NCI-H460 (cell line): ENCODE measurements around the gene PNPLA6. TPM values are rescaled to one million over a fixed set of nuclear protein-coding genes. Genes with fewer than 3 reads are reported as not detected.

Experiments
- DNase-seq: peaks from one replicate; pipeline ENCODE4 v3.0.0-alpha.2; 2016; ENCODE audit warnings: low read depth; ENCODE audit errors: extremely low read depth
- small RNA-seq, 2 experiments: library from RNA; depleted of rRNA; stranded (forward); fragments of <200 nt; gene quantifications; one replicate each; pipeline ENCODE3, GENCODE V24; 2014
- total RNA-seq: library from RNA; depleted of rRNA; stranded (reverse); fragments of >200 nt; shearing (Covaris generic); gene quantifications from 2 replicates; pipeline ENCODE4 v1.2.3, GENCODE V29; 2014; rRNA removed

Gene PNPLA6
- total RNA-seq, 1 experiment from 2014 or later, result 45.5 TPM

GRCh38 chr19:7595466-7596133 is 60.1 kb downstream of the PNPLA6 start, which contains the start of gene CAMSAP3:
Gene CAMSAP3 (plus strand): TSS chr19:7595863. CDS start chr19:7596003, 140 bp downstream.
- DNase-seq, result peak; percentile 6

GRCh38 chr19:7596211-7596937 is 60.9 kb downstream of the PNPLA6 start:
- DNase-seq, result no peak

GRCh38 chr19:7597689-7598088 is 62.2 kb downstream of the PNPLA6 start:
- no peak for DNase-seq

GRCh38 chr19:7598180-7598579 is 62.7 kb downstream of the PNPLA6 start:
- DNase-seq, result no peak

- DNase-seq, result no peak
Observed at GRCh38 chr19:7600721-7601120, 65.2 kb downstream of the PNPLA6 start.

GRCh38 chr19:7602240-7602934 is 66.9 kb downstream of the PNPLA6 start:
- DNase-seq, result no peak

- DNase-seq, result no peak
Observed at GRCh38 chr19:7602935-7603497, 67.5 kb downstream of the PNPLA6 start.

- no peak for DNase-seq
Observed at GRCh38 chr19:7603919-7604318, 68.4 kb downstream of the PNPLA6 start.

- DNase-seq, result peak; percentile 19
Observed at GRCh38 chr19:7605490-7606222, 70.1 kb downstream of the PNPLA6 start.

- no peak for DNase-seq
Observed at GRCh38 chr19:7606289-7606688, 70.8 kb downstream of the PNPLA6 start.

- no peak for DNase-seq
Observed at GRCh38 chr19:7607212-7607873, 71.8 kb downstream of the PNPLA6 start.

- no peak for DNase-seq
Observed at GRCh38 chr19:7607874-7608560, 72.5 kb downstream of the PNPLA6 start.

- no peak for DNase-seq
Observed at GRCh38 chr19:7610491-7611240, 75.1 kb downstream of the PNPLA6 start.

Small RNAs within 50 kb of the gene (small RNA-seq; reads per million reads assigned to genes)
- gene AC008878.2, result 0 reads per million in 2 experiments

Other genes starting within 250 kb of the PNPLA6 start
- gene INSR, start 241.3 kb upstream of the PNPLA6 start, total RNA-seq, result 3.6 and 3.8 TPM in 2 replicates
- 11.5 TPM in 2 replicates for gene ARHGEF18, start 186.8 kb upstream of the PNPLA6 start, total RNA-seq
- gene PEX11G, start 46.7 kb upstream of the PNPLA6 start, total RNA-seq, result 1.5 and 2.1 TPM in 2 replicates
- 5.9 and 7.6 TPM in 2 replicates for gene ZNF358, start 19.6 kb upstream of the PNPLA6 start, total RNA-seq
- gene MCOLN1, start 13.1 kb upstream of the PNPLA6 start, total RNA-seq, result 3.3 and 3.9 TPM in 2 replicates
- 0.35 and 0.89 TPM in 2 replicates for gene CAMSAP3, start 60.1 kb downstream of the PNPLA6 start, total RNA-seq
- 34.8 and 36.0 TPM in 2 replicates for gene XAB2, start 93.8 kb downstream of the PNPLA6 start, total RNA-seq
- 20.4 and 20.6 TPM in 2 replicates for gene PET100, start 94.1 kb downstream of the PNPLA6 start, total RNA-seq
- gene PCP2, start 98.0 kb downstream of the PNPLA6 start, total RNA-seq, result not detected in 2 replicates
- gene STXBP2, start 101.4 kb downstream of the PNPLA6 start, total RNA-seq, result 18.9 and 19.4 TPM in 2 replicates
- gene RETN, start 133.3 kb downstream of the PNPLA6 start, total RNA-seq, result not detected in 2 replicates
- gene MCEMP1, start 141.4 kb downstream of the PNPLA6 start, total RNA-seq, result not detected in 2 replicates
- 40.2 and 73.1 TPM in 2 replicates for gene TRAPPC5, start 145.1 kb downstream of the PNPLA6 start, total RNA-seq
- not detected in 2 replicates for gene FCER2, start 166.4 kb downstream of the PNPLA6 start, total RNA-seq
- not detected in 2 replicates for gene CLEC4G, start 196.4 kb downstream of the PNPLA6 start, total RNA-seq
- gene CD209, start 211.8 kb downstream of the PNPLA6 start, total RNA-seq, result not detected in 2 replicates
- 0.05 TPM in 1 of 2 replicates, not detected in the other for gene CLEC4M, start 227.5 kb downstream of the PNPLA6 start, total RNA-seq